OCI-LY7 (cell line): Measurements from ENCODE around the gene CLSTN2.

Experiments used
- EZH2phosphoT487 ChIP-seq: fragments of 200-600 bp; sonication (generic); IDR thresholded peaks from 2 replicates; pipeline ENCODE4 v1.6.1; 2018; ENCODE audit warnings: low read depth, borderline replicate concordance, mild to moderate bottlenecking, mixed run types, antibody characterized with exemption, low read length, moderate library complexity, mixed read lengths
- TF ChIP-seq, protein P1 (sequence below): fragments of 200-600 bp; sonication (generic); conservative IDR thresholded peaks from 2 replicates; pipeline ENCODE4 v1.5.1; 2014; ENCODE audit warnings: mild to moderate bottlenecking, antibody characterized with exemption, low read length, moderate library complexity, mixed read lengths

- TF ChIP-seq, protein P1, sequence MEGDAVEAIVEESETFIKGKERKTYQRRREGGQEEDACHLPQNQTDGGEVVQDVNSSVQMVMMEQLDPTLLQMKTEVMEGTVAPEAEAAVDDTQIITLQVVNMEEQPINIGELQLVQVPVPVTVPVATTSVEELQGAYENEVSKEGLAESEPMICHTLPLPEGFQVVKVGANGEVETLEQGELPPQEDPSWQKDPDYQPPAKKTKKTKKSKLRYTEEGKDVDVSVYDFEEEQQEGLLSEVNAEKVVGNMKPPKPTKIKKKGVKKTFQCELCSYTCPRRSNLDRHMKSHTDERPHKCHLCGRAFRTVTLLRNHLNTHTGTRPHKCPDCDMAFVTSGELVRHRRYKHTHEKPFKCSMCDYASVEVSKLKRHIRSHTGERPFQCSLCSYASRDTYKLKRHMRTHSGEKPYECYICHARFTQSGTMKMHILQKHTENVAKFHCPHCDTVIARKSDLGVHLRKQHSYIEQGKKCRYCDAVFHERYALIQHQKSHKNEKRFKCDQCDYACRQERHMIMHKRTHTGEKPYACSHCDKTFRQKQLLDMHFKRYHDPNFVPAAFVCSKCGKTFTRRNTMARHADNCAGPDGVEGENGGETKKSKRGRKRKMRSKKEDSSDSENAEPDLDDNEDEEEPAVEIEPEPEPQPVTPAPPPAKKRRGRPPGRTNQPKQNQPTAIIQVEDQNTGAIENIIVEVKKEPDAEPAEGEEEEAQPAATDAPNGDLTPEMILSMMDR: no peak
- no peak for TF ChIP-seq EZH2phosphoT487
These were observed 288.6 kb downstream of the CLSTN2 start for GRCh38 chr3:140223631-140224030.
